Activated CD8-positive, alpha-beta memory T cell treated with anti-CD3 and anti-CD28 coated beads, Interleukin-2, amount 10 ng/mL, durations not matched to agents 7 days and 5 days (primary cell): ENCODE data around the gene LRP10. TPM values are rescaled to one million over a fixed set of nuclear protein-coding genes. Genes with fewer than 3 reads are reported as not detected.

Source experiments
- ATAC-seq: fragments of 150-1000 bp; cut with Tn5 transposase; one replicate; pipeline ENCODE4 v1.10.0; 2021; ENCODE audit warnings: moderate library complexity
- CTCF ChIA-PET: fragments of 350-600 bp; sonication (Branson Sonifier 250); formaldehyde crosslinking; loops from one replicate; lab custom pipeline; 2021; ENCODE audit warnings: antibody characterized with exemption; lab: Charles Lee
- DNase-seq: peaks from one replicate; pipeline ENCODE4 v3.0.0-alpha.2; 2020
- H3K27ac Mint-ChIP-seq: one replicate; pipeline ENCODE4 v1.8.0; 2021; ENCODE audit warnings: mild to moderate bottlenecking, mixed read lengths
- H3K27me3 Mint-ChIP-seq: one replicate; pipeline ENCODE4 v1.8.0; 2021; ENCODE audit warnings: mixed read lengths
- H3K36me3 Mint-ChIP-seq: one replicate; pipeline ENCODE4 v1.8.0; 2021; ENCODE audit warnings: mild to moderate bottlenecking, mixed read lengths
- H3K4me1 Mint-ChIP-seq: one replicate; pipeline ENCODE4 v1.8.0; 2021; ENCODE audit warnings: mixed read lengths
- H3K4me3 Mint-ChIP-seq: one replicate; pipeline ENCODE4 v1.8.0; 2021; ENCODE audit warnings: mild to moderate bottlenecking, moderate library complexity, mixed read lengths
- H3K9me3 Mint-ChIP-seq: one replicate; pipeline ENCODE4 v1.8.0; 2022; ENCODE audit warnings: low read depth, mixed read lengths
- total RNA-seq, 2 experiments: library from RNA; stranded (reverse); gene quantifications; one replicate each; pipeline ENCODE4 v1.2.3, GENCODE V29; 2021

The LRP10 gene
- total RNA-seq, 2 experiments from 2014 or later, result 59.0 to 60.1 TPM

- no peak overlapping the region for H3K27ac Mint-ChIP-seq
- H3K9me3 Mint-ChIP-seq, result no peaks in the 10 kb centered on the region
- H3K4me1 Mint-ChIP-seq, result peaks cover 22% of the 10 kb centered on the region
- H3K27me3 Mint-ChIP-seq, result no peaks in the 10 kb centered on the region
- peaks cover 27% of the 10 kb centered on the region for H3K36me3 Mint-ChIP-seq
- ATAC-seq (no peak), DNase-seq (no peak)
- no peak overlapping the region for H3K4me3 Mint-ChIP-seq
- CTCF ChIA-PET, result interaction anchor here (1.7 to 1.8 kb wide), 2 partner anchors 24 to 26 kb away, joined by 4 to 6 read pairs; no protein-coding TSS in a partner anchor
Observed at GRCh38 chr14:22875748-22876319, 4.3 kb downstream of the LRP10 start.

DNA sequence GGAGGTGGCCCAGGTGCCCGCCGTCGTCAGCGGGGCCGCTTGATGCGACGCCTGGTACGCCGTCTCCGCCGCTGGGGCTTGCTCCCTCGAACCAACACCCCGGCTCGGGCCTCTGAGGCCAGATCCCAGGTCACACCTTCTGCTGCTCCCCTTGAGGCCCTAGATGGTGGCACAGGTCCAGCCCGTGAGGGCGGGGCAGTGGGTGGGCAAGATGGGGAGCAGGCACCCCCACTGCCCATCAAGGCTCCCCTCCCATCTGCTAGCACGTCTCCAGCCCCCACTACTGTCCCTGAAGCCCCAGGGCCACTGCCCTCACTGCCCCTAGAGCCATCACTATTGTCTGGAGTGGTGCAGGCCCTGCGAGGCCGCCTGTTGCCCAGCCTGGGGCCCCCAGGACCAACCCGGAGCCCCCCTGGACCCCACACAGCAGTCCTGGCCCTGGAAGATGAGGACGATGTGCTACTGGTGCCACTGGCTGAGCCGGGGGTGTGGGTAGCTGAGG is 5.5 kb downstream of the LRP10 start:
- CTCF ChIA-PET, result interaction anchor here (1.8 kb wide), 1 partner anchor 23 kb away, joined by 6 read pairs; no protein-coding TSS in a partner anchor
- Mint-ChIP-seq H3K4me3 (no peak overlapping the region), H3K9me3 (no peaks in the 10 kb centered on the region), H3K4me1 (peaks cover 19% of the 10 kb centered on the region), H3K27me3 (peaks cover 7% of the 10 kb centered on the region), H3K27ac (no peak overlapping the region), H3K36me3 (peaks cover 27% of the 10 kb centered on the region)
- DNase-seq (no peak), ATAC-seq (no peak)

DNA sequence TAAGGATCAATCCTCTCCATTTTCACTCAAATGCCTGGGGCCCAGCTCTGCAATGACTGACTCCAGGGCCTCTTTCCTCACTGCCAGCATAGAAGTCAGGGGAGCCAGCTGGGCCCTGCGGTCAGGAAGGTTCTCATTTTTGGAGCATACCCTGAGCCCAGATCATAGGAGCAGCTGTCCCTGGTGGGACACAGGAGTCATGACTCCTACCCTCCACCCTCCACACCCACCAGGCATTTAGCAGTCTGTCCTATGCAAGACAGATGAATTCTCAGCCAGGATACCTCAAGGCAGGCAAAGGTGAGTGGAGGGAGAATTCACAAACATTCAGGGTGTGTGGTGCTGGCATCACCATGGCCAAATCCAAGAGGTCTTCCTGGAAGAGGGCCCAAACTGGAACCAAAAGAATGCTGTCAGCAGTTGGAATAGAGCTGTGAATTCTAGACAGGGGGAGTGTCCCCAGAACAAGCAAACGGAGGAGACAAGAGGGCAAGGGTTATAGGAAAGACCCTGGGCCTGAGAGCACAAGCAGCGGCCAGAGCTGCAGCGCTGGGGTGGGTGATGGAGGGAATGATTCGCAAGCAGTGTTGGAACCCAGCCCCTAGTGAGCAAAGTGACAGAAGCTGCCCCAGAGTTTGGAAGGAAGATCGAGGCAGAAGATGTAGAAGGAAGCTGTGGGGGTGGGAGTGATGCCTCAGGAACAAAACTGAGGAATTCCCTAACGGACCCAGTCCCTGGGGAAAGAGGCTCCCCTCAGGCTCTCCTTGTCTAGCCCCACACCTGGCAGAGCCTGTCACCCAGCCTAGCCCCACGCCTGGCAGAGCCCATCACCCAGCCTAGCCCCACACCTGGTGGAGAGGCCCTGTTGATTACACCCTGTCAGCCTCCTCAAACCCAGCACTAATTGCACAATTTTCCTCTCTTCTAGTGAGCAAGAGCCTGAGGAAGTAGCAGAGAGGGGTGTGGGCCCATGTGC is 7.0 kb downstream of the LRP10 start:
- Mint-ChIP-seq H3K36me3 (peaks cover 26% of the 10 kb centered on the region), H3K27ac (no peak overlapping the region)

DNA sequence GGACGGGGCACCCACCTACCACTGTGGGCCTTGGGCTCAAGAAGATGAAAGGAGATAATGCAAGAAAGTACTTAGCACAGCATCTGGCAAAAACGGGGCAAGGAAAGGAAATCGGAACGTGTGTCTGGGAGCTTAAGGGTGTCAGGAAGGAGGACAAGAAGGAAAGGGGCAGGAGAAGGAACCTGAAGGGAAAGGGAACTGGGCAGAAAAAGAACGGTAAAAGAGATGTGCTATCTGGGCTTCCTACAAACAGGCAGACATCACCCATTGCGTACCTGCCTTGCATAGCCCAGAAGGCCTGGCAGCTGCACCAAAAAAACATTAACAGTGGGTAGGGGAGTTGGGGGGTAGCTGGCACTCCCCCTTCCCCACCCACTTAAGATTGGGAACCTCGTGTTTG is 10.5 kb downstream of the LRP10 start:
- no peak overlapping the region for H3K27ac Mint-ChIP-seq
- no peak for ATAC-seq
- no peaks in the 10 kb centered on the region for H3K9me3 Mint-ChIP-seq
- DNase-seq, result no peak
- peaks cover 39% of the 10 kb centered on the region for H3K27me3 Mint-ChIP-seq
- no peak overlapping the region for H3K4me3 Mint-ChIP-seq
- H3K36me3 Mint-ChIP-seq, result peaks cover 8% of the 10 kb centered on the region
- peaks cover 12% of the 10 kb centered on the region for H3K4me1 Mint-ChIP-seq
- CTCF ChIA-PET, result interaction anchor here (0.7 to 11.1 kb wide), 8 partner anchors 10 to 187 kb away, joined by 3 to 126 read pairs (median 5); partner anchors contain the start of gene LRP10

More for the DNA sequence above, 7.0 kb downstream of the LRP10 start:
- ATAC-seq (no peak), DNase-seq (no peak)
- no peaks in the 10 kb centered on the region for H3K9me3 Mint-ChIP-seq
- peaks cover 13% of the 10 kb centered on the region for H3K27me3 Mint-ChIP-seq
- no peak overlapping the region for H3K4me3 Mint-ChIP-seq
- H3K4me1 Mint-ChIP-seq, result peaks cover 12% of the 10 kb centered on the region
- CTCF ChIA-PET, result interaction anchor here (0.8 to 1.6 kb wide), 2 partner anchors 10 to 11 kb away, joined by 3 to 5 read pairs; no protein-coding TSS in a partner anchor

- CTCF ChIA-PET, result interaction anchor here (0.7 to 11.1 kb wide), 9 partner anchors 10 to 310 kb away, joined by 3 to 126 read pairs (median 5); partner anchors contain the start of gene LRP10
- no peak overlapping the region for H3K27ac Mint-ChIP-seq
- H3K4me3 Mint-ChIP-seq, result no peak overlapping the region
- H3K9me3 Mint-ChIP-seq, result no peaks in the 10 kb centered on the region
- no peak for ATAC-seq
- no peak for DNase-seq
- peaks cover 6% of the 10 kb centered on the region for H3K36me3 Mint-ChIP-seq
- peaks cover 40% of the 10 kb centered on the region for H3K27me3 Mint-ChIP-seq
- peaks cover 17% of the 10 kb centered on the region for H3K4me1 Mint-ChIP-seq
Observed at GRCh38 chr14:22882529-22883172, 11.1 kb downstream of the LRP10 start.

GRCh38 chr14:22883173-22883976 is 11.8 kb downstream of the LRP10 start, which contains the start of gene REM2:
Gene REM2 (plus strand): TSS chr14:22883222. CDS start chr14:22883288, 66 bp downstream.
- Mint-ChIP-seq H3K27me3 (peaks cover 40% of the 10 kb centered on the region), H3K9me3 (no peaks in the 10 kb centered on the region), H3K4me1 (peaks cover 25% of the 10 kb centered on the region), H3K36me3 (no peaks in the 10 kb centered on the region), H3K4me3 (no peak within 1 kb of the TSS), H3K27ac (no peak within 1 kb of the TSS)
- CTCF ChIA-PET, result interaction anchor here (0.9 to 11.1 kb wide), 11 partner anchors 11 to 311 kb away, joined by 3 to 126 read pairs (median 5); partner anchors contain the start of genes LRP10 and PRMT5
- no peak for ATAC-seq
- DNase-seq, result no peak

DNA sequence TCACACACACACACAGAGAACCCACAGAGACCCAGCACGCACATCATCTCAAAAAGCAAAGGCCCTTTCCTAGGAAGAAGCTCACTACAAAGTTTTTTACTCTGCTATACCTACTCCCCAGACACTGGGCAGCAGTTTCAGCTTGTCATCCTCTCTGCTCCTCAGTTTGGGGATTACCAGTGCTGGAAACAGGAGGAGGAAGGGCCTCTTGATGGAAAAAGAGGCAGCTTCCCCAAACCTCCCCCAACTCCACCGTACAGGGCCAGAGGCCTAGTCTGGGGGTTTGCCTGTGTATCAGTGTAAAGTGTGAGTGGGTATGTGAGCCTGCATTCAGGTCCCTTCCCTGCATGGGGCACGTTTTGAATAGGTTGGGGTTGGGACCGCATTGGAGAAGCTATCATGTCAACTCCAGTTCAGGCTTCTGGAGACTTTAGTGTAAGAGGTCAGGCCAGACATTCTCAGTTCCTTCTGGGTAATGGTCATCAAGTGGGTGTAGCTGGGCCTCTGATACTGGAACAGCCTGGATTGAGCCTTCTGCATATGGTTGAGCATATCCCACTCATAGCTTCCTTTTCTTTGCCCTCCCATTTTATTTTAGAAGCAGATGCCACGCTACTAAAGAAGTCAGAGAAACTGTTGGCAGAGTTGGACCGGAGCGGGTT is 12.7 kb downstream of the LRP10 start:
- H3K36me3 Mint-ChIP-seq, result no peaks in the 10 kb centered on the region
- H3K4me1 Mint-ChIP-seq, result peaks cover 27% of the 10 kb centered on the region
- no peak overlapping the region for H3K4me3 Mint-ChIP-seq
- no peaks in the 10 kb centered on the region for H3K9me3 Mint-ChIP-seq
- DNase-seq (no peak), ATAC-seq (no peak)
- H3K27me3 Mint-ChIP-seq, result peaks cover 40% of the 10 kb centered on the region
- CTCF ChIA-PET, result interaction anchor here (0.7 to 11.1 kb wide), 10 partner anchors 12 to 314 kb away, joined by 3 to 126 read pairs (median 8); partner anchors contain the start of genes LRP10, PRMT5 and RBM23
- H3K27ac Mint-ChIP-seq, result no peak overlapping the region

- Mint-ChIP-seq H3K27ac (no peak overlapping the region), H3K27me3 (peaks cover 40% of the 10 kb centered on the region), H3K9me3 (no peaks in the 10 kb centered on the region), H3K36me3 (no peaks in the 10 kb centered on the region), H3K4me3 (no peak overlapping the region), H3K4me1 (peaks cover 31% of the 10 kb centered on the region)
- CTCF ChIA-PET, result interaction anchor here (0.5 to 11.1 kb wide), 12 partner anchors 12 to 328 kb away, joined by 3 to 126 read pairs (median 8); partner anchors contain the start of genes LRP10, PRMT5 and RBM23
- DNase-seq (no peak), ATAC-seq (no peak)
Observed at GRCh38 chr14:22884738-22885523, 13.4 kb downstream of the LRP10 start.

DNA sequence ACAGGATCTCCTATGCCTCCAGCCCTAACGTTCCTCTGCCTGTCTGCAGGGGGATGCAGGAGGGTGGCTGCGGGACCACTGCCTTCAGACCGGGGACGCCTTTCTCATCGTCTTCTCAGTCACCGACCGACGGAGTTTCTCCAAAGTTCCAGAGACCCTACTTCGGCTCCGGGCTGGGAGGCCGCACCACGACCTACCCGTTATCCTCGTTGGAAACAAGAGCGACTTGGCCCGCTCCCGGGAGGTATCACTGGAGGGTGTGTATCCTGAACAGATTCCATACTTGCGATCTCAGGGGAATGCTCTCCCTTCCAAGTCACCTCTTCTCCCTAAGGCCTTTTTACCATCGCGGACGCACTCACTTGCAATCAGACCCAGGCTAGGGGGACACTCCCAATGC is 14.4 kb downstream of the LRP10 start:
- Mint-ChIP-seq H3K4me3 (peak overlapping the region; percentile 28), H3K9me3 (no peaks in the 10 kb centered on the region), H3K4me1 (peaks cover 36% of the 10 kb centered on the region), H3K27me3 (peaks cover 40% of the 10 kb centered on the region), H3K36me3 (no peaks in the 10 kb centered on the region), H3K27ac (peak overlapping the region; percentile 22)
- CTCF ChIA-PET, result interaction anchor here (0.8 to 11.1 kb wide), 13 partner anchors 11 to 329 kb away, joined by 3 to 126 read pairs (median 5); partner anchors contain the start of genes LRP10 and PRMT5
- DNase-seq (no peak), ATAC-seq (no peak)

GRCh38 chr14:22886500-22887259 is 15.1 kb downstream of the LRP10 start:
- DNase-seq (peak; percentile 83), ATAC-seq (peak; percentile 84)
- no peaks in the 10 kb centered on the region for H3K9me3 Mint-ChIP-seq
- H3K27ac Mint-ChIP-seq, result peak overlapping the region; percentile 80
- H3K4me3 Mint-ChIP-seq, result peak overlapping the region; percentile 77
- H3K4me1 Mint-ChIP-seq, result peaks cover 36% of the 10 kb centered on the region
- CTCF ChIA-PET, result interaction anchor here (0.7 to 11.1 kb wide), 15 partner anchors 10 to 330 kb away, joined by 3 to 126 read pairs (median 5); partner anchors contain the start of genes LRP10 and PRMT5
- no peaks in the 10 kb centered on the region for H3K36me3 Mint-ChIP-seq
- peaks cover 37% of the 10 kb centered on the region for H3K27me3 Mint-ChIP-seq
